ENCODE measurements around the gene SVOP.
"Not testable (repeated sequence)": the region's sequence is repeated elsewhere in the genome, so short reads cannot be mapped to it uniquely, and the experiment has no call there.

SVOP gene

GRCh38 chr12:109020796-109021380 is at the start of gene SVOP:
Gene SVOP, minus strand, starts transcription at chr12:109021068. Its CDS starts 200 bp downstream, at chr12:109020868.
- DNase-seq, result peak; percentile 29

GRCh38 chr12:109069307-109070271 is 48.7 kb upstream of the SVOP start:
- no peak for DNase-seq

- no peak for DNase-seq
These were observed 45.0 kb upstream of the SVOP start for GRCh38 chr12:109065853-109066193.

- DNase-seq, result no peak
These were observed 44.4 kb upstream of the SVOP start for GRCh38 chr12:109065154-109065852.

GRCh38 chr12:109064143-109064542 is 43.3 kb upstream of the SVOP start:
- no peak for DNase-seq

- no peak for DNase-seq
These were observed 37.9 kb upstream of the SVOP start for GRCh38 chr12:109058773-109059172.

GRCh38 chr12:109057376-109057775 is 36.5 kb upstream of the SVOP start:
- no peak for DNase-seq

- no peak for DNase-seq
These were observed 36.0 kb upstream of the SVOP start for GRCh38 chr12:109056891-109057290.

GRCh38 chr12:109054520-109054919 is 33.7 kb upstream of the SVOP start:
- no peak for DNase-seq

- DNase-seq, result not testable (repeated sequence)
These were observed 33.3 kb upstream of the SVOP start for GRCh38 chr12:109054124-109054513.

- no peak for DNase-seq
These were observed 32.7 kb upstream of the SVOP start for GRCh38 chr12:109053382-109054123.

- DNase-seq, result peak; percentile 64
These were observed 31.8 kb upstream of the SVOP start, which contains the start of gene USP30 for GRCh38 chr12:109052414-109053323. Gene USP30, plus strand, starts transcription at chr12:109052576. Its CDS starts 103 bp downstream, at chr12:109052679.

GRCh38 chr12:109052097-109052413 is 31.2 kb upstream of the SVOP start:
- DNase-seq, result no peak

GRCh38 chr12:109049794-109050193 is 28.9 kb upstream of the SVOP start:
- DNase-seq, result not testable (repeated sequence)

GRCh38 chr12:109048706-109049105 is 27.8 kb upstream of the SVOP start:
- not testable (repeated sequence) for DNase-seq

GRCh38 chr12:109047081-109047805 is 26.4 kb upstream of the SVOP start:
- DNase-seq, result no peak

GRCh38 chr12:109044241-109044640 is 23.4 kb upstream of the SVOP start:
- DNase-seq, result no peak

- no peak for DNase-seq
These were observed 16.1 kb upstream of the SVOP start for GRCh38 chr12:109036975-109037374.

- DNase-seq, result no peak
These were observed 12.7 kb upstream of the SVOP start for GRCh38 chr12:109033239-109034196.

- DNase-seq, result no peak
These were observed 8.5 kb upstream of the SVOP start for GRCh38 chr12:109029411-109029810.
